GM23248 (cell line): ENCODE data around the gene NYAP2.

Experiments used
- EZH2 ChIP-seq: fragments of 200-600 bp; sonication (generic); IDR thresholded peaks from 2 replicates; pipeline ENCODE4 v1.6.1; 2018; ENCODE audit warnings: antibody characterized with exemption, mild to moderate bottlenecking; ENCODE audit not compliant: insufficient read depth, poor library complexity, severe bottlenecking
- EZH2phosphoT487 ChIP-seq: fragments of 200-600 bp; sonication (generic); IDR thresholded peaks from 2 replicates; pipeline ENCODE4 v1.6.1; 2018; ENCODE audit warnings: antibody characterized with exemption, moderate library complexity, mild to moderate bottlenecking, low read depth; ENCODE audit not compliant: insufficient read depth

GRCh38 chr2:225600444-225600843 lies 200.9 kb downstream of the NYAP2 start:
- no peak for TF ChIP-seq EZH2phosphoT487
- TF ChIP-seq EZH2 = no peak
